WTC11 (cell line): Measurements from ENCODE around the gene OOSP1. TPM values are rescaled to one million over a fixed set of nuclear protein-coding genes. Genes with fewer than 3 reads are reported as not detected.

Experiments used
- ATAC-seq: fragments of 200-7000 bp; cut with Tn5 transposase; 2 replicates; pipeline ENCODE4 v1.10.0; 2021; ENCODE audit warnings: mild to moderate bottlenecking, moderate library complexity
- CTCF ChIA-PET: fragments of 300-600 bp; sonication (Branson Sonifier 250); formaldehyde crosslinking; loops from one replicate; lab custom pipeline; 2021; ENCODE audit warnings: antibody characterized with exemption; lab: Charles Lee
- POLR2A ChIA-PET: fragments of 350-600 bp; sonication (Branson Sonifier 250); formaldehyde crosslinking; loops from one replicate; lab custom pipeline; 2021; ENCODE audit warnings: antibody characterized with exemption; lab: Charles Lee
- DNase-seq: peaks from one replicate; pipeline ENCODE4 v3.0.0; 2021; ENCODE audit warnings: low spot score
- H3K27ac Mint-ChIP-seq: 2 replicates; pipeline ENCODE4 v1.8.0; 2021; ENCODE audit warnings: mixed read lengths
- H3K27me3 Mint-ChIP-seq: 2 replicates; pipeline ENCODE4 v1.8.0; 2021; ENCODE audit warnings: low read depth, mild to moderate bottlenecking, moderate library complexity, mixed read lengths
- H3K36me3 Mint-ChIP-seq: 2 replicates; pipeline ENCODE4 v1.8.0; 2021; ENCODE audit warnings: mixed read lengths
- H3K4me1 Mint-ChIP-seq: 2 replicates; pipeline ENCODE4 v1.8.0; 2022; ENCODE audit warnings: mixed read lengths
- H3K4me3 Mint-ChIP-seq: 2 replicates; pipeline ENCODE4 v1.8.0; 2021; ENCODE audit warnings: mild to moderate bottlenecking, moderate library complexity, mixed read lengths
- H3K9me3 Mint-ChIP-seq: 2 replicates; pipeline ENCODE4 v1.8.0; 2021; ENCODE audit warnings: mixed read lengths
- AFF4 ChIP-seq: sonication (generic); formaldehyde crosslinking; IDR thresholded peaks from 2 replicates; pipeline ENCODE4 v1.8.1; 2023; ENCODE audit warnings: mild to moderate bottlenecking, missing genetic modification reagents, borderline replicate concordance
- ARID4B ChIP-seq: sonication (generic); formaldehyde crosslinking; IDR thresholded peaks from 2 replicates; pipeline ENCODE4 v1.8.0; 2023; ENCODE audit warnings: missing genetic modification reagents, mild to moderate bottlenecking, borderline replicate concordance
- ATF3 ChIP-seq: sonication (generic); formaldehyde crosslinking; conservative IDR thresholded peaks from 2 replicates; pipeline ENCODE4 v1.8.1; 2022; ENCODE audit warnings: mild to moderate bottlenecking, missing genetic modification reagents
- ATF6 ChIP-seq: sonication (generic); formaldehyde crosslinking; IDR thresholded peaks from 2 replicates; pipeline ENCODE4 v1.8.1; 2023; ENCODE audit warnings: mild to moderate bottlenecking, missing genetic modification reagents
- ERG ChIP-seq: fragments of 250-450 bp; sonication (Bioruptor Pico); IDR thresholded peaks from 2 replicates; pipeline ENCODE4 v1.8.0; 2021; ENCODE audit warnings: mild to moderate bottlenecking
- FOXK1 ChIP-seq: sonication (generic); formaldehyde crosslinking; IDR thresholded peaks from 2 replicates; pipeline ENCODE4 v1.8.0; 2022; ENCODE audit warnings: mild to moderate bottlenecking, moderate library complexity, missing genetic modification reagents
- FOXP1 ChIP-seq: sonication (generic); formaldehyde crosslinking; IDR thresholded peaks from 2 replicates; pipeline ENCODE4 v1.8.0; 2022; ENCODE audit warnings: missing genetic modification reagents, mild to moderate bottlenecking, moderate library complexity, borderline replicate concordance
- IRF2 ChIP-seq: sonication (generic); formaldehyde crosslinking; IDR thresholded peaks from 2 replicates; pipeline ENCODE4 v1.8.0; 2022; ENCODE audit warnings: low read depth, missing genetic modification reagents, borderline replicate concordance
- KAT7 ChIP-seq: sonication (generic); formaldehyde crosslinking; IDR thresholded peaks from 2 replicates; pipeline ENCODE4 v1.8.1; 2023; ENCODE audit warnings: missing genetic modification reagents, mild to moderate bottlenecking, borderline replicate concordance
- RELA ChIP-seq: sonication (generic); formaldehyde crosslinking; IDR thresholded peaks from 2 replicates; pipeline ENCODE4 v1.8.1; 2022; ENCODE audit warnings: missing genetic modification reagents, mild to moderate bottlenecking, borderline replicate concordance
- SMAD4 ChIP-seq: sonication (generic); formaldehyde crosslinking; IDR thresholded peaks from 2 replicates; pipeline ENCODE4 v1.8.0; 2022; ENCODE audit warnings: mild to moderate bottlenecking, missing genetic modification reagents
- TCF7 ChIP-seq: sonication (generic); formaldehyde crosslinking; IDR thresholded peaks from 2 replicates; pipeline ENCODE4 v1.8.0; 2022; ENCODE audit warnings: mild to moderate bottlenecking, low read depth, missing genetic modification reagents, moderate library complexity
- TEAD4 ChIP-seq: sonication (generic); formaldehyde crosslinking; IDR thresholded peaks from 2 replicates; pipeline ENCODE4 v1.8.0; 2022; ENCODE audit warnings: mild to moderate bottlenecking, missing genetic modification reagents
- ZNF232 ChIP-seq: sonication (generic); formaldehyde crosslinking; IDR thresholded peaks from 2 replicates; pipeline ENCODE4 v1.8.0; 2022; ENCODE audit warnings: mild to moderate bottlenecking, missing genetic modification reagents
- ZNF425 ChIP-seq: fragments of 250-450 bp; sonication (Bioruptor Pico); conservative IDR thresholded peaks from 2 replicates; pipeline ENCODE4 v1.9.0; 2021; ENCODE audit warnings: mild to moderate bottlenecking
- ZNF512 ChIP-seq: sonication (generic); formaldehyde crosslinking; IDR thresholded peaks from 2 replicates; pipeline ENCODE4 v1.8.1; 2022; ENCODE audit warnings: missing genetic modification reagents, borderline replicate concordance
- ZSCAN18 ChIP-seq: fragments of 250-450 bp; sonication (Bioruptor Pico); IDR thresholded peaks from 2 replicates; pipeline ENCODE4 v2.1.2; 2022; ENCODE audit warnings: mild to moderate bottlenecking, moderate library complexity
- total RNA-seq: library from RNA; stranded (reverse); gene quantifications from 3 replicates; pipeline ENCODE4 v1.2.3, GENCODE V29; 2021

Gene OOSP1
- total RNA-seq, 1 experiment from 2014 or later, result not detected

GRCh38 chr11:59965424-59965823 is 27.2 kb downstream of the OOSP1 start:
- H3K27ac Mint-ChIP-seq, result no peak overlapping the region
- peaks cover 5% of the 10 kb centered on the region; the same call in 1 of the 2 replicates for H3K9me3 Mint-ChIP-seq
- ChIA-PET CTCF (no interaction called here), POLR2A (no interaction called here)
- H3K36me3 Mint-ChIP-seq, result no peaks in the 10 kb centered on the region
- no peak overlapping the region for H3K4me3 Mint-ChIP-seq
- peaks cover 19% of the 10 kb centered on the region for H3K4me1 Mint-ChIP-seq
- TF ChIP-seq ATF3, result no peak
- no peak for TF ChIP-seq ERG (CRISPR knock-in tag)
- no peak for TF ChIP-seq ZNF425 (CRISPR knock-in tag)
- TF ChIP-seq ZNF512 (CRISPR knock-in tag), result no peak
- no peak for TF ChIP-seq IRF2 (CRISPR knock-in tag)
- TF ChIP-seq FOXK1 (CRISPR knock-in tag), result no peak
- TF ChIP-seq AFF4 (CRISPR knock-in tag), result no peak
- TF ChIP-seq TCF7 (CRISPR knock-in tag), result no peak
- no peak for TF ChIP-seq FOXP1 (CRISPR knock-in tag)
- no peak for TF ChIP-seq TEAD4 (CRISPR knock-in tag)
- TF ChIP-seq ATF6 (CRISPR knock-in tag), result no peak
- no peak for TF ChIP-seq KAT7 (CRISPR knock-in tag)
- TF ChIP-seq ZSCAN18, result no peak
- no peak for TF ChIP-seq ARID4B
- no peak for TF ChIP-seq SMAD4
- no peak for TF ChIP-seq ZNF232 (CRISPR knock-in tag)
- TF ChIP-seq RELA (CRISPR knock-in tag), result no peak
- H3K27me3 Mint-ChIP-seq, result no peaks in the 10 kb centered on the region
- DNase-seq (no peak), ATAC-seq (no peak)
